Stimulated activated CD4-positive, alpha-beta T cell treated with anti-CD3 and anti-CD28 coated beads, Interleukin-15, amount 100 ng/mL, for 24 hours (primary cell): ENCODE data around the gene THEM4.
A peak's percentile ranks its signal among the peaks of the same experiment; 100 is the strongest.
"Not testable (repeated sequence)": the region's sequence is repeated elsewhere in the genome, so short reads cannot be mapped to it uniquely, and the experiment has no call there.

Experiments
- DNase-seq: peaks from one replicate; pipeline ENCODE4 v3.0.0-alpha.2; 2020

The THEM4 gene

DNA sequence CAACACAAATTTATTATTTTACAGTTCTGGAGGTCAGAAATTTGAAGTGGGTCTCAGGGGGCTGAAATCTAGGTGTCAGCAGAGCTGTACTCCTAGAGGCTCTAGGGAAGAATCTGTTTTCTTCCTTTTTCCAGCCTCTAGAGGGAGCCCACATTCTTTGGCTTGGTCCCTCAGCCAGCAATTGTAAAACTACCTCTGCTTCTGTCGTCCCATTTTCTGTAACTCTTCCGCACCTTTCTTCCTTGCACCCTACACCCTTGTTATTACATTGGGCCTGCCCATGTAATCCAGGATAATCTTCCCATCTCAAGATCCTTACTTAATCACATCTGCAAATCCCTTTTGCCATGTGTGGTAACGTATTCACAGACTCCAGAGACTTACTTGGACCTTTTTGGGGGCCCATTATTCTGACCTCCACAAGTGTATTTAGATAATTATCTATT is 24.8 kb upstream of the THEM4 start:
- DNase-seq = peak; percentile 39

DNA sequence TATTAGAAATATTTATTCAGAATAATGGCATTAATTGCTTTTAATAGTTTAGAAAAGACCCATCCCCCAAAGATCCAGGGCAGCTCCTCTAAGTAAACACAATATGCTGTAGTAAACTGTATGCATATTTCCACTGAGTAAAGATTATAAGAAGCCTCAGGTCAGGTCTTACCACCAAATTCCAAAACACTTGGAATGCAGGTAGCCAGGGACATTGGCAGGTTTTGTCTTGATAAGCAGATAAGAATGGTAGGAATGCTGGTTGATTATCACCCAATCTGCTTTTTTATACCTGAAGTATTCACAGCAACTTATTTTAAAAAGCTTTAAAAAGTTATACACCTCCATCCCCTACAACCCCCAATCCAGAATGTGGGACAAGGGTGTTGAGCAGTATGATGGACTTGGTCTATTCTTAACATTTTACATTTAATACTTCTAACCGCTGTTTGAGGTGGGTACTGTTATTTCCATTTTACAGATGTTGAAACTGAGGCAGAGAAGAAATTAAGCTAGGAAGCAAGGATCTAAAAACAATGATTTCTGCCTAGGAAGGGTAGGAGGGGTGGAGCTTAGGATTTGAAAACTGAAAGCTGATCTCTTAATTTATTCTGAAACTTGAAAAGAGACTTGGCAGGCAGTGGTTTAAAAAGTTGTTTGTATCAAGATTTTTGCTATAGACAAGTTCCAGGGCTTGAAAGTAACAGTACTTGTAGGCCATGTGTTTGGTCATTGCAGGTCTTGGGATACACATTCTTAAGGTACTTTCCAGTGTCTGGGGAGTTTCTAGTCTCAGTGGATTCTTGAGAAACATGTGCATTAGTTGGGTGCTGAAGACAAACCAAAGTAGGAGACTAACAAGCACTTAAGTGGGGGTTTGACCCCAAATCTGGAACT is 15.6 kb upstream of the THEM4 start:
- no peak for DNase-seq

DNA sequence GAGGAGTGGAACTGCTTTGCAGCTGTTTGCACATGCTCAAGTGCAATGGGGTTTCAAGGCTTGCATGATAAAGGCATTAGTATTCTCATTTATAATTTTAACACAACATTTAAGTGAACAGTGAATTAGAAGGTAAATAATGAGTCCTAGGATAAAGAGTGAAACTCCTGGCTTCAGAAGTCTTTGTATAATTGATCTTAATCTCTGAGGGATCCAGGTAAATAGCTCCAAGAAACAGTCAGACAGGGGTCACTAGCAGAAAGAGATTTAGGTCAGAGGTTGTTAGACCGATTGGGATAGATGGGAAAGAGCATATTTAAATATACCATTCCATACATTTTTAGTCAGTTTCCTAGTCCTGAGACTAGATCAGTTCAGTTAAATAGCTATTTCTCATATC is 14.1 kb upstream of the THEM4 start:
- DNase-seq = no peak

DNA sequence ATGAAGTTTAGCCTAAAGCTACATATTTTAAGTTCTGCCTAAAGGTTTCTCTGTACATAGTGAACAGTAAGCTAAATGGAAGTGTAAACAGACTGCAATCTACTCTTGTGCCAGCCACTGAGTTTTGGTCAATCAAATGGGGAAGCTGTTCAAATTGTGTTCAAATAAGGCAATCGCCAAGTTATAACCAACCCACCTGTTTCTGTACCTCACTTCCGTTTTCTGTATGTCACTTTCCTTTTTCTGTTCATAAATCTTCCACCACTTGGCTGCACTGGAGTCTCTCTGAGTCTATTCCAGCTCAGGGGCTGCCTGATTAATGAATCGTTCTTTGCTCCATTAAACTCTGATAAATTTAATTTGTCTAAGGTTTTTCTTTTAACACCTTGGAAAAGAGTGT is 10.8 kb upstream of the THEM4 start:
- no peak for DNase-seq

DNA sequence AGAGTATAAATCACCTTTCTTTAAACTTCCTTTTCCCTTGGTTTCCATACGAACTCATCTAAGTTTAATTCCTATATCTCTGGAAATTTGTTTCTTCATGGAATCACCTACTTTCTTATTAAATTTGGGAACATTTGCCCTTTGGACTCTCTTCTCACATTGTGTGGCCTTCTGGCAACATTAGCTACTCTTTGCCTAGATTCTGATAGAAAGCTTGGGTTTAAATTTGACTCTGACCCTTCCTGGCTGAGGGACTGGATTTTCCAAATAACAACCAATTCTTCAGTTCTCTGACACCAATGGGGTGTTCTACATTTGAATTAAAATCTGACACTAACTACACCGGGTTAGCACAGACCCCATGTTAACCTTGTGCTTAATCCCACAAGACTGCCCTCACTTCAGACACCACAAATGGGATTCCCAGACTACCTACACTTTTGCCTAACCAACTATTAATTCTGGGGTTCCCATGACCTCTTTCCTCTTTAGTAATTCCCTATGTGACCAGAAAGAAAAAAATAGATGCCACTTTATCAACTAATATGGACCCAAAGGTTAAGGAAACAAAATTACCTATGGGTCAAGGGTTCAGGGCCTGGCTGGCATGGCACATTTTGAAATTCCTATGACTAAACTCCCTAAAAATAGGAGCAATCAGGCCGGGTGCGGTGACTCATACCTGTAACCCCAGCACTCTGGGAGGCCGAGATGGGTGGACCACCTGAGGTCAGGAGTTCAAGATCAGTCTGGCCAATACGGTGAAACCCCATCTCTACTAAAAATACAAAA is 9.7 kb upstream of the THEM4 start:
- DNase-seq = no peak

DNA sequence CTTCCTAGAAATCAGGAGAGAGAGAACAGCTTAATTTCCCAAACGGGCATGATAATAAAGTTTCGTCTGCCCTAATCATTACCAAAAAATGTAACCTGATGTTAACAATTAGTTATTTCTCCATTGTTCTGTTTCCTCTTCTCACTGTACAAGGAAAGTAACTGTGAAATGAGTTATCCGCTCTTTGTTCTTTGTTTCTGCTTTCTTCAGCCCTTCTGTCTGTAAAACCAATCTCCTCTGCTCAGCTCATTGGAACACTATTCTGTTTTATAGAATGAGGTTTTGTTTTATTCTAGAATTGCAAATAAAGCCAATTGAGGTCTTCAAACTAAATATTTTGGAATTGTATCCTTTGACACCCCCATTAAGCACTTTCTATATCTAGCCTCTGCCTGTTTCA is 8.8 kb upstream of the THEM4 start:
- DNase-seq = no peak

DNA sequence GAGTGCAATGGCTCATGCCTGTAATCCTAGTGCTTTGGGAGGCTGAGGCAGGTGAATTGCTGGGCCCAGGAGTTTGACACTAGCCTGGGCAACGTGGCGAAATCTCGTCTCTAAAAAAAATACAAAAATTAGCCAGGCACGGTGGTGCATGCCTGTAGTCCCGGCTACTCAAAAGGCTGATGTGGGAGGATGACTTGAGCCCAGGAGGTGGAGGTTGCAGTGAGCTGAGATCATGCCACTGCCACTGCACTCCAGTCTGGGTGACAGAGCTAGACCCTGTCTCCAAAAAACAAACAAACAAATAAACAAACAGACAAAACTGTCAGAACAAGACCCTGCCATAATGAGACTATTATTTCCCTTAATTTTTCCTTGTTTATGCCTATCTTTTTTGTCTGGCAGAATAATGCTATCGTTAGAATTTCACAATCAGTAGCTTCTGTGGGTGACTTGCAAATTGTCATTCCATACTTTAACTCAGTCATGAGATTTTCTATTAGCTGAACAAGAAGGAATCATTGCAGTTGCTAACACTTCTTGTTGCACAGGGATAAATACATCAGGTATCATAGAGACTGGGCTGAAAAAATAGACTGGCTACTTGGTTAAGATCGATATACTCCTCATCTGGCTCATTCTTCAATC is 7.5 kb upstream of the THEM4 start:
- DNase-seq = no peak

DNA sequence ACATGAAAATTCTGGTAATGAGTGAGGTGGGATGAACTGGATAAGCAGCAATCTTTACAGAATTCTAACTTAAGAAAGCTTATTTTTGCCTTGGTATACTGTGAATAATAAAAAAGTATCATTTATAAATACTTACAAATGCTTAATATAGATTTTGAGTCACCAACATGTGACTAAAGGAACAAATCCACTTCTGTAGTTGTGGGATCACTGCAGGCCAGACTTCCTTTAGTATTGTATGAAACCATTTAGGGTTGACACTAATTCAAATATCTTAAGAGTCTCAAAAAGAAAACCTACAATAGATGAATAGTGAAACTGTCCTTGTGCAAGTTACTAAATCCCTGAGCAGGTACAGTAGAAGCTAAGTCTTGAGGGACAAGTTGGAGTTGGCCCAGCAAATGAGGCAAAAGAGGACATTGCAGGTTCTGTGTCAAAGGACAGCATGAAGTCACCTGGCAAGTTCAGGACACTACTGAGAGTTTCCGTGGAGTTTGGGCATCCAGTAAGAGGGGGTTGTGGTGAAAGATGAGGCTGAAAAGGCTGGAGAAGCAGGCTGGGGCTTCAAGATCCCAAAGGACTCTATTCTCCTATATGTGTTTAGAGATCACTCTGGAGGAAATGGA is 5.9 kb upstream of the THEM4 start:
- no peak for DNase-seq

DNA sequence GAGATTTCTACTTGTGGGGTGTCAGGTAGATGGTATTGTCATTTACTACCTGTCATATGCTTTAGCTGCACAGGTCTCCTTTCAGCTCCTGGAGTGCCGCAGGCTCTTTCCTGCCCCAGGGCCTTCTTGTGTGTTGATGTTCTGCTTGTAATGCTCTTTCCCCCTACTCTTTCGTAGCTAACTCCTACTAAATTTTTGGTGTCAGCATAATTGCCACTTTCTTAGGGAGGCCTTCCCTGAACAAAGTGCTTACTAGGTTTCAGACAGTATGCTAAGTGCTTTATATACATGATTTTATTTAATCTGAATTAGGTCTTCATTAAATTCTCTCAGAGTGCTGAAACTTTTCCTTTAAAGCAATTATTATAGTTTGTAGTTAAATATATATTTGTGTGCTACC is 4.8 kb upstream of the THEM4 start:
- no peak for DNase-seq

DNA sequence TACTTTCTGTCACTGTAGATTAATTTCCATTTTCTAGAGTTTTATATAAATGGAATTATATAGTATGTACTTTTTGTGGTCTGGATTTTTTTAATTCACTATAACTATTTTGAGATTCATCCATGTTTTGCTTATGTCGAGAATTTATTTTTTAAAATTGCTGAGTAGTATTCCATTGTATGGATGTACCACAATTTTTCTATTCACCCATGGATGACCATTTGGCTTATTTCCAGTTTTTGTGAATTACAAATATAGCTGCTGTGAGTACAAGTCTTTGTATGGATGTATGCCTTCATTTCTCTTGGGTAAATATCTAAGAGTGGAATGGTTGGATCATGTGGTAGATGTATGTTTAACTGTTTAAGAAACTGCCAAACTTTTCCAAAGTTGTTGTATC is 3.7 kb upstream of the THEM4 start:
- DNase-seq = no peak

DNA sequence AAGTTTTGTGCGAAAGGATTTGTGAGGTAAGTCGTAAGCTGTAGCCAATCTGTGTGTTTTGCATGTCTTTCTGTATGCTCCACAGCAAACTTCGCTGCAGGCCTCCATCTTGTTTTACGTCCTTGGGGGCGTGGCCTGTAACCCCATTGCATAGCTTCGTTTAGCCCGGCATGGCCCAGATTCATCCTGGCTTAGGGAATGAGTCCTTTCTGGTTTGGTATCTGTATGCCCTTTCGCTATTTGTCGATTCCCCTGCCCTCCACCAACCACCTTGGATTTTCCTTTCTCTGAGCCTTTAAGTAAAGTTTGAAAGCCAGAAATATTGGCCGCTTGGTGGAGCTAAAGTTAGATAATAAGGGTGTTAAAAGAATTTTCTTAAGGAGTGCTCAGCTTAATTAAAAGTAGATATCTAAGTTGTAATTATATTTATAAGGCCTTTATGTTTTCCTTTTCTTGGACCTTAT is 1.1 kb downstream of the THEM4 start:
- DNase-seq = peak; percentile 46

DNA sequence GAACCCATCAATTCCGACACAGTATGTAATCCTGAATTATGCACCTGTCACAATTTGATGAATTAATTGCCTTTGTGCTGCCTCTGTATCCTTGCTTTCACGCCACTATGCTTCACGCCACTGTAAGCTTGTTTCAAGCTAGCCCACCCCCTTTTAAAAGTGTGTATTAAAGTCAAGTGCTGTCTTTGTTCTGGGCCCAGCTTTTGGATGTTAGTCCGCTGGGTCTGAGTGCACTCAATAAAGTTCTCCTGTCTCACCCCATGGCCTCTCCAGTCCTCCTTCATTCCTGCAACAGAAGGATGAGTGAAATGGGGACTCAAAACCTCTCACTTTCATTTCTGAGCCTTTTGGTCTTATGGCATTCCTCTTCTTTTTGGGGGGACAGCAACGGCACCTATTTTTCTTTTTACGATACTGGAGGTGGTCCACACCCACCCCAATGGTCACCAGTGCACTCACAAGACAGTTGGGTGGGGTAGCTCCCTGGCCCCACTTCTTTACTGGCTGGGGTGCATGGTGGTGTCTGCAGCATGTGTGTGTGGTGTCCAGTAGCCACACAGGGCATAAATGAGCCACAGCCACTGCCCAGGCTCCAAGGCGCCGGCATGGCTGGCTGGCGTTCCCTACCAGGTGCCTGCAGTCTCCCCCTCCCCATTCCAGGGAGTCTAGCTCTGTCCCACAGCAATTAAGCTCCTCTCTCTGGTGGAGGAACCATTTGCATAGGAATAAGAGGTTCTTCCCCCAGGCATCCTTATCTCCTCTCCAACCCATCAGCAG is 1.8 kb downstream of the THEM4 start:
- peak; percentile 14 for DNase-seq

DNA sequence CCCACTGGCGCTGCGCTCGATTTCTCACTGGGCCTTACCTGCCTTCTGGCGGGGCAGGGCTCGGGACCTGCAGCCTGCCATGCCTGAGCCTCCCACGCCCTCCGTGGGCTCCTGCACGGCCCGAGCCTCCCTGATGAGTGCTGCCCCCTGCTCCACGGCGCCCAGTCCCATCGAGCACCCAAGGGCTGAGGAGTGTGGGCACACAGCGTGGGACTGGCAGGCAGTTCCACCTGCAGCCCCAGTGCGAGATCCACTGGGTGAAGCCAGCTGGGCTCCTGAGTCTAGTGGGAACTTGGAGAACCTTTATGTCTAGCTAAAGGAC is 3.0 kb downstream of the THEM4 start:
- not testable (repeated sequence) for DNase-seq

DNA sequence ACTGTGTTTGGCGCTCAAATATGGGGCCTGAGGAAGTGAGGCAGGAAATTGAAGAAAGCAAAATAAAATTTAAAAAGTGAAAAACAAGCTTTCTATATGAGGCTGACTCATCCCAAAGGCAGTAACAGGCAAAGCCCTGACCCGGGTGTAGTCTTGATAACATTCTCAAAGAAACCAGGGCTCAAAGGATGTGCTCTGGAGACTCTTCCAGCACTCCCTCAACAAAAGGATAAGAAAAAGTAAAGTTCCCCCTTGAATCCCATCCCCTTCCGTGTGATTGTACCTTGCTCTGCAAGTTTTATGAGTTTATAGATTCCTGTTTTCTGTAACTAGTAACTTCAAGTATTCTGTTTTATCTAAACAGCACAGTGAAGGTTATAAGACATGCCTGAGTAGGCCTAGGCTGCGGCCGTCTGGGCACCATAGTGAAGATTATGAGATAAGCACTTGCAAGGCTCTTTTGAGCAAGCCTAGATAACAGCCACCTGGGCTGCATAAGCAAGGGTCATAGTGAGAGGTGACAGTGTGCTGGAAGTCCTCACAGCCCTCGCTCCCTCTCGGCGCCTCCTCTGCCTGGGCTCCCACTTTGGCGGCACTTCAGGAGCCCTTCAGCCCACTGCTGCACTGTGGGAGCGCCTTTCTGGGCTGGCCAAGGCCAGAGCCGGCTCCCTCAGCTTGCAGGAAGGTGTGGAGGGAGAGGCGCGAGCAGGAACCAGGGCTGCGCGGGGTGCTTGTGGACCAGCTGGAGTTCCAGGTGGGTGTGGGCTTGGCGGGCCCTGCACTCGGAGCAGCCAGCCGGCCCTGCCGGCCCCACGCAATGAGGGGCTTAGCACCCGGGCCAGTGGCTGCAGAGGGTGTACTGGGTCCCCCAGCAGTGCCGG is 3.6 kb downstream of the THEM4 start:
- peak; percentile 28 for DNase-seq

DNA sequence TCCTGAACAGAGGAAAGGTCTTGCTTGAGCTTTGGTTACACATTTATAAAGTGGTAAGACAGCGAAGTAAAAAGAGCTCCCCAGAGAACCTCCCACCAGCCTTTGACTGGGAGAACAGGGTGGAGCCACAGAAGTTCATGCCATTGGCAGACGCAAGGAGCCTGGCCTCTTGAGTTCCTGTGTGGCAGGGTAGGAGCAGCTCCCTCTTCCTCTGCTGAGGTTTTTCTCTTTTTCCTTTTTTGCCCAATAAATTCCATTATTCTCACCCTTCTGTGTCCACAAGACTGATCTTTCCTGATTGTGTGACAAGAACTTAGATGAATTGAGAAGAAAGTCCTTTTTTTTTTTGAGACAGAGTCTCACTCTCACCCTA is 4.3 kb downstream of the THEM4 start:
- DNase-seq = peak; percentile 73

DNA sequence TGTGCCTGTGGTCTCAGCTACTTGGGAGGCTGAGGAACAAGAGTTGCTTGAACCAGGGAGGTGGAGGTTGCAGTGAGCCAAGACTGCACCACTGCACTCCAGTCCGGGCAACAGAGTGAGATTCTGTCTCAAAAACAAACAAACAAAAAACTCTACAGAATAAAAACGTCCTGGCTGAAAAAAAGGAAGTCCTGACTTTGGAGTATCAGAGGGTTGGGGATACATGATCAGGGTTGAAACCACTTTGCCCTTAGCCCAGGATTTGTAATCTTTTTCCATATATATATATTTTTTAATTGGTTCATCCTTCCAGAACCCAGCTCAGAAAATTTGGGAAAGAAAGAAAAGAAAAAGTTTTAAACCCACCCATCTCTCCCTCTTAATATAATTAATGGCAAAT is 6.5 kb downstream of the THEM4 start:
- DNase-seq = no peak

DNA sequence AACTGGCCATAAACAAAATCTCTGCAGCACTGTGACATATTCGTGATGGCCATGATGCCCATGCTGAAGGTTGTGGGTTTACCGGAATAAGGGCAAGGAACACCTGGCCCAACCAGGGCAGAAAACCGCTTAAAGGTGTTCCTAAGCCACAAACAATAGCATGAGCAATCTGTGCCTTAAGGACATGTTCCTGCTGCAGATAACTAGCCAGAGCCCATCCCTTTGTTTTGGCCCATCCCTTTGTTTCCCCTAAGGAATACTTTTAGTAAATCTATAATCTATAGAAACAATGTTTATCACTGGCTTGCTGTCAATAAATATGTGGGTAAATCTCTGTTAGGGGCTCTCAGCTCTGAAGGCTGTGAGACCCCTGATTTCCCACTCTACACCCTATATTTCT is 8.5 kb downstream of the THEM4 start:
- DNase-seq = not testable (repeated sequence)

DNA sequence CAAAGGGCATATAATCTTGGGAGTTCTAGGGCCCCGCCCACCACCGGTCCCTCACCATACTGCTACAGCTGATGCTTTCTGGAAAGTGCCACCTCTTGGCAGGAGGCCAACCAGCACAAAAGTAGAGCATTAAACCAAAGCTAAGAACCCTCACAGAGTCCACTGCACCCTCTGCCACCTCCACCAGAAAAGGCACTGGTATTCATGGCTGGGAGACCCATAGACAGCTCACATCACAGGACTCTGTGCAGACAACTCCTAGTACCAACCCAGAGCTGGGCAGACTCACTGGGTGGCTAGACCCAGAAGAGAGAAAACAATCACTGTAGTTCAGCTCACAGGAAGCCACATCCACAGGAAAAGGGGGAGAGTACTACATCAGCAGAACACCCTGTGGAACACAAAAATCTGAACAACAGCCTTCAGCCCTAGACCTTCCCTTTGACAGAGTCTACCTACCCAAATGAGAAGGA is 10.8 kb downstream of the THEM4 start:
- peak; percentile 50 for DNase-seq

DNA sequence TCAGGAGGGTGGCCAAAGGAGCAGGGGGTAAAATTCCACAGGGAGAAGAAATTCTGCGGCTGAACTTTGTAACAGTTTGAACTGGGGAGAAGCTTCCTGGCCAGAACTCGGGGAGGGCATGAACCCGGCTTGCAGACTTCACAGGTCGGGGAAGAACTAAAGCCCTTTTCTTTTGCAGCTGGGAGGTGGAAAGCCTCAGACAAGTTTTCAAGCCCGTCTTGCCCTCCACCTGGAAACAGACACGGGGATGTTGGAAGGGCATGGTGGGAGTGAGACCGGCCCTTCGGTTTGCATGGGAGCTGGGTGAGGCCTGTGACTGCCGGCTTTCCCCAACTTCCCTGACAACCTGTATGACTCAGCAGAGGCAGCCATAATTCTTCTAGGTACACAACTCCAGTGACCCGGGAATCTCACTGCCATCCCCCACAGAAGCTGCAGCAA is 11.3 kb downstream of the THEM4 start:
- DNase-seq = no peak

DNA sequence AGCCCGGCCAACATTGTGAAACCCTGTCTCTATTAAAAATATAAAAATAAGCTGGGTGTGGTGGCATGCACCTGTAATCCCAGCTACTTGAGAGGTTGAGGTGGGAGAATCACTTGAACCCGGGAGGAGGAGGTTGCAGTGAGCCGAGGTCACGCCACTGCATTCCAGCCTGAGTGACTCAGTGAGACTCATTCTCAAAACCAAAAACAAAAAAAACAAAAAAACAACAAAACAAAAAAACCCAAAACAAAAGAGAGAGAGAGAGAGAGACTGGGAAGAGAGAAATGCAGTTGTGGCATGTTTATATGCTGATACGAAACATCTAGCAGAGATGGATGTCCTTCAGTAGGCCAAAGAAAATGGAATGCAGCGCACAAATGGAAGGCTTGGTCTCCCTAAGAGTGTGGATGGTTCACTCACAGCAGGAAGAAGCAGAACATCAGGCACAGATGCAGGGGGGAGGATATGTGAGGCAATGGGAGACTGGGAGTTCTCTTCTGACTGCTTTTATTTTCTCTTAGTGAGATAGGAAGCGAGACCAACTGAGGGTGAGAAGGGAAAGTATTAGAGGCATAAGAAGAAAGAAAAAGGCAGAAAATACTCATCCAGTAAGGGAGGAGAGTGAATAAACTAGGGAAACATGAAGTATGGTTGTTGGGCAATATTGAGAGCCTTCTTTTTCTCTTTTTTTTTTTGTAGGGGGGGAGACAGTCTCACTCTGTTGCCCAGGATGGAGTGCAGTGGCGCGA is 16.0 kb downstream of the THEM4 start:
- no peak for DNase-seq
